GM23338 (cell line): ENCODE measurements around the gene UBE3C. TPM values are rescaled to one million over a fixed set of nuclear protein-coding genes. Genes with fewer than 3 reads are reported as not detected.

ENCODE experiments used
- polyA plus RNA-seq: library from polyadenylated mRNA; unstranded; fragments of >200 nt; fragmentation: Nextera tagmentation; extraction: Ambion mirVana; gene quantifications from 2 replicates; pipeline ENCODE4 v1.2.1, GENCODE V29; 2016
- small RNA-seq: library from RNA; depleted of rRNA; stranded (forward); fragments of <200 nt; gene quantifications from one replicate; pipeline ENCODE3, GENCODE V24; 2014; ENCODE audit warnings: low replicate concordance
- total RNA-seq: library from RNA; depleted of rRNA; stranded (reverse); fragments of >200 nt; shearing (Covaris generic); gene quantifications from 2 replicates; pipeline ENCODE4 v1.2.3, GENCODE V29; 2014; rRNA removed

UBE3C gene
- total and polyA plus RNA-seq, 2 experiments from 2014 or later: 16.8 to 76.9 TPM

Small RNAs within 50 kb of the gene (small RNA-seq; reads per million reads assigned to genes)
- not detected for gene AC004975.1

Other genes starting within 250 kb of the UBE3C start
- 69.1 and 90.1 TPM in 2 replicates for gene LMBR1, start 245.7 kb upstream of the UBE3C start, total RNA-seq
- 20.6 and 21.8 TPM in 2 replicates for gene LMBR1, start 245.7 kb upstream of the UBE3C start, polyA plus RNA-seq
- 33.1 and 36.5 TPM in 2 replicates for gene NOM1, start 189.2 kb upstream of the UBE3C start, total RNA-seq
- 17.7 and 18.8 TPM in 2 replicates for gene NOM1, start 189.2 kb upstream of the UBE3C start, polyA plus RNA-seq
- 0.14 TPM in 1 of 2 replicates, not detected in the other for gene MNX1, start 128.3 kb upstream of the UBE3C start, total RNA-seq
- 0.14 and 0.24 TPM in 2 replicates for gene MNX1, start 128.3 kb upstream of the UBE3C start, polyA plus RNA-seq
- gene DNAJB6, start 198.1 kb downstream of the UBE3C start, total RNA-seq: 308 and 325 TPM in 2 replicates
- gene DNAJB6, start 198.1 kb downstream of the UBE3C start, polyA plus RNA-seq: 305 and 322 TPM in 2 replicates